ENCODE measurements around the gene REV1. TPM values are rescaled to one million over a fixed set of nuclear protein-coding genes. Genes with fewer than 3 reads are reported as not detected.

Gene REV1
- total and polyA plus RNA-seq, 12 donors, result 9.6 to 83.1 (median 30.2) TPM

DNA sequence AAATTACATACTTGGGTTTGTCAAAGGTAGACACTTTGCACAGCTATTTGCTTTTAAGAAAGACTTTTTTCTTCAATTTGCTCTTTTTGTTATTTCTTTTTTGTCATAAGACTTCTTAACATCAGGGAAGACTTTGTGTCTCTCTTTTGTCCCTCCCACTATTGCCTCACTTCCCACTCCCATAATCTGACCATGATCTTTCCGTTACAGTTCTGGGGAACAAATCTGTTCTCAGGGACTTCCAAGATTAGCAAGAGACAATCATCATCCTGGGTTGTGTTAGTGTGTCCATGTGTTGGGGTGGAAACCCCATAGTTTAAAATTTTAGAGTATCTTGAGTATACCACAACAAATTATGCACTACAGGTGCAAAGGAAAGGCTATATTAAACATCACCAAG is 75.3 kb downstream of the REV1 start:
- DNase-seq (no peak), ATAC-seq (no peak)
- Histone ChIP-seq H3K4me3 (no peak overlapping the region), H3K27me3 (no peaks in the 10 kb centered on the region), H3K36me3 (peaks cover 0 to 100% (median 67%) of the 10 kb centered on the region in 9 donors), H3K27ac (no peak overlapping the region), H3K9me3 (no peaks in the 10 kb centered on the region), H3K4me1 (no peaks in the 10 kb centered on the region)
- TF ChIP-seq, protein P1, sequence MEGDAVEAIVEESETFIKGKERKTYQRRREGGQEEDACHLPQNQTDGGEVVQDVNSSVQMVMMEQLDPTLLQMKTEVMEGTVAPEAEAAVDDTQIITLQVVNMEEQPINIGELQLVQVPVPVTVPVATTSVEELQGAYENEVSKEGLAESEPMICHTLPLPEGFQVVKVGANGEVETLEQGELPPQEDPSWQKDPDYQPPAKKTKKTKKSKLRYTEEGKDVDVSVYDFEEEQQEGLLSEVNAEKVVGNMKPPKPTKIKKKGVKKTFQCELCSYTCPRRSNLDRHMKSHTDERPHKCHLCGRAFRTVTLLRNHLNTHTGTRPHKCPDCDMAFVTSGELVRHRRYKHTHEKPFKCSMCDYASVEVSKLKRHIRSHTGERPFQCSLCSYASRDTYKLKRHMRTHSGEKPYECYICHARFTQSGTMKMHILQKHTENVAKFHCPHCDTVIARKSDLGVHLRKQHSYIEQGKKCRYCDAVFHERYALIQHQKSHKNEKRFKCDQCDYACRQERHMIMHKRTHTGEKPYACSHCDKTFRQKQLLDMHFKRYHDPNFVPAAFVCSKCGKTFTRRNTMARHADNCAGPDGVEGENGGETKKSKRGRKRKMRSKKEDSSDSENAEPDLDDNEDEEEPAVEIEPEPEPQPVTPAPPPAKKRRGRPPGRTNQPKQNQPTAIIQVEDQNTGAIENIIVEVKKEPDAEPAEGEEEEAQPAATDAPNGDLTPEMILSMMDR (IDR thresholded peaks at IDR 0.05), result no peak
- WGBS, 2 donors, result 81 to 94% methylated on average over 1 of the region's 1 CpG
- intact Hi-C loops (cut with DNase I), result no loop called here

DNA sequence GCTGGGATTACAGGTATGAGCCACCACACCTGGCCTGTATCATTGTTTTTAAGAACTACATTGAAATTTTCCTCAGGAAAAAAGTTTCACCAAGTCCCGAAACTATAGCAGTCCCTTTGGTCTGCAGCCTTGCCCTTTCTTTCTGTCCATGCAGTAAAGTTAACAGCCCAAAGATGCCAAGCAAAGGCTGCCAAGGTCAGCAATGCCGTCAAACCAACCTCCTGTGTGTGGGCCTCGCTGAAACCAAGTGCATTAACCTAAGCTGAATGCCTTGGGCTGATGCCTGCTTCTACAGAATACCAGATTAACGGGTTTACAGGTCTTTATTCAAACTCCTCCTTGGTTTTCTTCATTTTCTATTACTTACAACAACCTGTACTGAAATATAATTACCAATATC is 79.5 kb downstream of the REV1 start:
- 92 to 94% methylated on average over 4 of the region's 4 CpGs for WGBS, 2 donors
- intact Hi-C loops (cut with DNase I), result no loop called here

DNA sequence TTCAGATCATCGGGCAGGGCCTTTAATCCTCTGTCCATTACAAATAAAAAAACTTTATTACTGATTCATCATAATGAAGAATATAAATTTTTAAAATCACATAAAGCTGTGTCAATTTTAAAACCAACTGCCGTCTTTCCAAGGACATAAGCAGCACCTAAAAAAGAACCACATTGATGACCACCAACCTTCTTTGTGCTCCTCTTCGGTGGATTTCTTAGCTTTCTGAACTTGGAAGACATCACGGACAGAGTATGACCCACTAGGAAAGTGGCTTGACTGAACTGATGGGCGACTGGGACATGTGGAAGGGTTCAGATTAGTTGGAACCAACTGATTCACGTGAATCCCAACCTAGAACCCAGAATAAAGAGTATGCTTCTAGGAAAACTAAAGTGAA is 83.7 kb downstream of the REV1 start:
- H3K36me3 ChIP-seq, result peaks cover 0 to 100% (median 71%) of the 10 kb centered on the region in 9 donors
- no peaks in the 10 kb centered on the region for H3K27me3 ChIP-seq
- ATAC-seq, result no peak
- H3K4me3 ChIP-seq, result no peak overlapping the region
- TF ChIP-seq, protein P1 (IDR thresholded peaks at IDR 0.05), result no peak
- 95% methylated on average over 6 of the region's 6 CpGs for WGBS, 2 donors
- no peaks in the 10 kb centered on the region for H3K9me3 ChIP-seq
- intact Hi-C loops (cut with DNase I), result no loop called here
- H3K27ac ChIP-seq, result peak overlapping the region in 5 of 10 donors; percentile 25 to 83 (median 73)
- H3K4me1 ChIP-seq, result peaks cover 0 to 22% (median 15%) of the 10 kb centered on the region in 9 donors
- no peak for DNase-seq

More for the DNA sequence above, 79.5 kb downstream of the REV1 start:
- Histone ChIP-seq H3K27ac (no peak overlapping the region), H3K4me3 (no peak overlapping the region), H3K9me3 (no peaks in the 10 kb centered on the region), H3K4me1 (peaks cover 0 to 6% (median 3%) of the 10 kb centered on the region in 9 donors), H3K36me3 (peaks cover 0 to 100% (median 69%) of the 10 kb centered on the region in 9 donors), H3K27me3 (no peaks in the 10 kb centered on the region)
- no peak for DNase-seq
- no peak for ATAC-seq
- TF ChIP-seq, protein P1 (IDR thresholded peaks at IDR 0.05), result no peak

DNA sequence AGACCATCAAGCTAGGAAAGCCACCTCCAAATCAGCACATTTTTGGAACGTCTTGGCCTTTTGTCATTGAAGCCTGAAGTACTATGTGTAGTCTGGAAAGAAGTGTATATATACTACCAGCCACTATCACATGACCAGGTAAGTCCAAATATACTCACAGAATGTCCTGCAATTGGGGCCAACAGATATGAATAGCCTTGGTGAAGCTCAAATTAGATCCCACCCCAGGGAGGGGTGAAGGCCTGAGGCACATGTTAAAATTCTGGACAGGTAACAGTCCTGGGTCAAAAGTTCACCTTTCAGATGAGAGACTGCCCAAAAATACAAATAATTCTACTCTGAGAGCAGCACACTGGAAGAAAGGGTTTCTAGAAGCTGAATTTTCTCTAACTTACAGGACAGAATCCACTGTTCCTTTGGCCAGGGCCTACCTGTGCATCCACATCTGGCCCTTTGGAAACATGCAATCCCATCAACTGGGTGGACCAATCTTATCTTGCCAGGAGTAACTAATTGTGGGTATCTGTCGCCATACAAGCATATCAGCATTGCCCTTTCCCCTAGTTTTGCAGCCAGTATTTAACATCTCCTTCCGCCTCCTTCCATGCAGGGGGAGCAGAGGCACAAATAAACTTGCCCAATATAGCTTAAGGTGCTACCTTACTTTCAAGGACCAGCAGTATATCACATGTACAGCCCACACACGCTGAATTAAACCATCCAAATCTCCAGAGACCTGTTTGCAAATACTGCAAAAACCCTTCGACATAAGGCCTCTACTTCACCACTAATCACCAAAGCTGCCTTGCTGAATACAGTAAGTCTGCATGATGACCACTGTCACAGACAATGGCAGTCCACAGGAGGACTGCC is 84.8 kb downstream of the REV1 start:
- Histone ChIP-seq H3K27me3 (no peaks in the 10 kb centered on the region), H3K4me1 (peaks cover 0 to 25% (median 15%) of the 10 kb centered on the region in 9 donors), H3K4me3 (peak overlapping the region in 1 of 10 donors; percentile 26), H3K36me3 (peaks cover 0 to 100% (median 70%) of the 10 kb centered on the region in 9 donors), H3K27ac (peak overlapping the region in 9 of 10 donors; percentile 36 to 83 (median 73)), H3K9me3 (no peaks in the 10 kb centered on the region)
- DNase-seq (no peak), ATAC-seq (peak; percentile 53 to 94 (median 86))
- intact Hi-C loops (cut with DNase I), result no loop called here
- TF ChIP-seq, protein P1 (IDR thresholded peaks at IDR 0.05), result no peak
- WGBS, 2 donors, result 43 to 57% methylated on average over 5 of the region's 5 CpGs

Data from heart right ventricle (tissue), 16 donors.